T-helper 1 cell treated with Interleukin-12 subunit alpha and Interleukin-12 subunit beta and Interleukin-4 antibody, amounts not matched to agents 30 μg/mL and 1 μg/mL, for 36 hours (primary cell): Measurements from ENCODE around the gene ASXL1.
"Not testable (repeated sequence)": the region's sequence is repeated elsewhere in the genome, so short reads cannot be mapped to it uniquely, and the experiment has no call there.

ENCODE experiments used
- H3K27ac Mint-ChIP-seq: one replicate; pipeline ENCODE4 v1.8.0; 2021; ENCODE audit warnings: mild to moderate bottlenecking, mixed read lengths
- H3K27me3 Mint-ChIP-seq: one replicate; pipeline ENCODE4 v1.8.0; 2021; ENCODE audit warnings: low read depth, mixed read lengths
- H3K36me3 Mint-ChIP-seq: one replicate; pipeline ENCODE4 v1.8.0; 2021; ENCODE audit warnings: low read depth, mixed read lengths
- H3K4me1 Mint-ChIP-seq: one replicate; pipeline ENCODE4 v1.8.0; 2021; ENCODE audit warnings: low read depth, mixed read lengths
- H3K4me3 Mint-ChIP-seq: one replicate; pipeline ENCODE4 v1.8.0; 2021; ENCODE audit warnings: mild to moderate bottlenecking, moderate library complexity, mixed read lengths
- H3K9me3 Mint-ChIP-seq: one replicate; pipeline ENCODE4 v1.8.0; 2021; ENCODE audit warnings: mixed read lengths

Gene ASXL1

GRCh38 chr20:32329817-32330554, 28.1 kb upstream of the ASXL1 start:
- Mint-ChIP-seq H3K4me3 (no peak overlapping the region), H3K27me3 (no peaks in the 10 kb centered on the region), H3K9me3 (no peaks in the 10 kb centered on the region), H3K4me1 (peaks cover 24% of the 10 kb centered on the region), H3K36me3 (peaks cover 37% of the 10 kb centered on the region), H3K27ac (no peak overlapping the region)

DNA sequence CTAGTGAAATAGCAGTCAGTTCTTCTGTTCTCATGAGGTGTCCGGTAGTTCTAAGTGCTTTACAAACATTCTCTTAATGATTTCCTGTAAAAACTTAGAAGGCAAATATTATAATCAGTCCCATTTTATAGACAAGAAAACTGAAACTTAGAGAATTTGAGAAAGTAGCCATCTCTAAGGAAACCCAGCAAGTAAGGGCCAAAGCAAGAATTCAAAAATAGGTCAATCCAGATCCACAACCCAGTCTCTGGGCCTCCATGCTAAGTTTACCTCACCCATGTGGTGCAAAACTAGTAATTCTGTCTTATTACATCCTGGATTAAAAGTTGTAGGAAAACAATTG, 27.6 kb upstream of the ASXL1 start:
- Mint-ChIP-seq H3K4me3 (no peak overlapping the region), H3K27ac (no peak overlapping the region), H3K9me3 (no peaks in the 10 kb centered on the region), H3K4me1 (peaks cover 24% of the 10 kb centered on the region), H3K36me3 (peaks cover 37% of the 10 kb centered on the region), H3K27me3 (no peaks in the 10 kb centered on the region)

DNA sequence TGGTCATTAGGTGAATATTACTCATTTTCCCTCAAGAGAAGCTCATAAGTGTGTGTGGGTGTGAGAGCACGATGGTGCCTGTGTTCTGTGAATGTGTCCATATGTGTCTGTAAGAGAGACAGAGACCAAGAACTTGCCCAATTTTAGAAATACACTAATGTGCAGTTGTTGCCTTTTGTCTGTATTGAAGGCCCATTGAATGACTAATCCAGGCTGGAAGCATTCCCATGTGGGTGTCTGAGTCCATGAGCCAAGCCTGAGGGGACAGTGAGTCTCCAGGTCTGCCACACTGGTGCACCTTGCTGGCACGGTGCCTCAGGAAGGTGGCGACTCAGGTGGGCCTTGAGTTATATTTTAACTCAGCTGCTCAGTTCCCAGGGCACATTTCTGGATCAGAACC, 25.5 kb upstream of the ASXL1 start:
- Mint-ChIP-seq H3K4me1 (peaks cover 27% of the 10 kb centered on the region), H3K36me3 (peaks cover 28% of the 10 kb centered on the region), H3K27me3 (no peaks in the 10 kb centered on the region), H3K4me3 (no peak overlapping the region), H3K27ac (no peak overlapping the region), H3K9me3 (no peaks in the 10 kb centered on the region)

DNA sequence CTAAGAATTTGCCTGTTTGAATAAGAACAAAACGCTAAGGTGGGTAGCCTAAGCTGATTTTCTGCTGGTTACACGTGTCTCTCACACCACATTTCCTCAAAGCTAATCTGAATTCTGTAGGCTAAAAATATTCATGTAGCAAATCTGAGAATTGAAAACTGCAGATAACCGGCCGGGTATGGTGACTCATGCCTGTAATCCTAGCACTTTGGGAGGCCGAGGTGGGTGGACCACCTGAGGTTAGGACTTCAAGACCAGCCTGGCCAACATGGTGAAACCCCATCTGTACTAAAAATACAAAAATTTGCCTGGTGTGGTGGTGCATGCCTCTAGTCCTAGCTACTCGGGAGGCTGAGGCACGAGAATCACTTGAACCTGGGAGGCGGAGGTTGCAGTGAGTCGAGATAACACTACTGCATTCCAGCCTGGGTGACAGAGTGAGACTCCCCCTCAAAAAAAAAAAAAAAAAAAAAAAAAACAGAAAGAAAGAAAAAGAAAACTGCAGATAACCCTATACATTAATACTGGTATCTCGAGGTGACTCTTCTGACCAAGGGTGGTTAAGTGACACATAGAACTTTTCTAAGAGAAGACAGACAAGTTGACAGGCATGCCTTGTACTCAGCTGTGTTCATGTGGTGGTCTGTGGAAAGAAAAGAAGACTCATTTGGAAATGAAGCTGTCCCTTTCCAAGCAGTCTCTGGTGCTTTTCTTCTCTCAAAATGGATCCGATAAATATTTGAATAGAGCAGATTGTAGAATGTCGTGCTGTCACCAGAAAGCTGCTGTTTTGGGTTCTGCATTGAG, 24.7 kb upstream of the ASXL1 start:
- Mint-ChIP-seq H3K27ac (peak overlapping the region; percentile 67), H3K27me3 (no peaks in the 10 kb centered on the region), H3K4me3 (no peak overlapping the region), H3K9me3 (no peaks in the 10 kb centered on the region), H3K4me1 (peaks cover 27% of the 10 kb centered on the region), H3K36me3 (peaks cover 28% of the 10 kb centered on the region)

DNA sequence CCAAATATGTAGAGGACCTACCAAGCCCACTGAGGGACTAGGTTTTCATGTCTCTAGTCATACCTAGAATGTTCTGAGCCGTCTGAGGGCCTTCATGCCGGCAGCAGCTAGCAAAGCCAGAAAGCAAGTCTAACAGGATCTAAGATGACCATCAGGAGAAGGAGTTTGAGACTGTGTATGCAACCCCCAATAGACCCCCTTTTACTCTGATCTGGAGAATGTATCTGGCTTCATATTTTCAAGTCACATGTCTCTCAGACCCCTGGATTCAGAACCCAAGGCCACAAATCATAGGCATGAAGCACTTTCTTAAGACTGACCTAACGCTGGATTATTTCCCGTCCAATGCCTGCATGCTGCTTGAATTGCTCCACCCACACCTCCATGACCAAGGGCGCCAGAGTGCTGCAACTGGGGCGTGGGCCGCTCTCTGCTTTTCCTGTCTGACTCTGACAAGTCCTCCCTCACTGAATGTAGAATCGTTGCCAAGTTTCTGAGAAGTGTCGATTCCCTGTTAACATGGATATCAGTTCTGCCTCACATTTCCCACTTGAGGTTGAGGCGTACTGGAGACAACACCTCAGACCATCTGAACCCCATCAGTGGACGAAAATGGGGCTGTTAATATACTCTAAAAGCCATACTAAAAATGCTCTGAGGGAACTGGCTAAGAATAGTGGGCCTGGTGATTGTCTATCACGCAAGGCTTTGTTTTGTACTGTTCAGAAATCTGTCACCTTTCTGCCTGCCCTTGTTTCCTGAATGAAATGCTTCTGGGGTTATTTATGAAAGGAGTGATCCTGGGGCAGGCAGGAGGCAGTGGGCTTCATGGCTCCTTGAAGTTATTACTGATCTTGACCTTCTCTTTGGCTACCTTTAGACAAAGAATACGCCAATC, 23.9 kb upstream of the ASXL1 start:
- Mint-ChIP-seq H3K36me3 (peaks cover 28% of the 10 kb centered on the region), H3K27me3 (no peaks in the 10 kb centered on the region), H3K27ac (peak overlapping the region; percentile 67), H3K4me1 (peaks cover 27% of the 10 kb centered on the region), H3K4me3 (no peak overlapping the region), H3K9me3 (no peaks in the 10 kb centered on the region)

- Mint-ChIP-seq H3K27me3 (no peaks in the 10 kb centered on the region), H3K36me3 (peaks cover 22% of the 10 kb centered on the region), H3K9me3 (no peaks in the 10 kb centered on the region), H3K4me3 (no peak overlapping the region), H3K27ac (no peak overlapping the region), H3K4me1 (peaks cover 27% of the 10 kb centered on the region)
Observed at GRCh38 chr20:32336918-32337347, 21.2 kb upstream of the ASXL1 start.

DNA sequence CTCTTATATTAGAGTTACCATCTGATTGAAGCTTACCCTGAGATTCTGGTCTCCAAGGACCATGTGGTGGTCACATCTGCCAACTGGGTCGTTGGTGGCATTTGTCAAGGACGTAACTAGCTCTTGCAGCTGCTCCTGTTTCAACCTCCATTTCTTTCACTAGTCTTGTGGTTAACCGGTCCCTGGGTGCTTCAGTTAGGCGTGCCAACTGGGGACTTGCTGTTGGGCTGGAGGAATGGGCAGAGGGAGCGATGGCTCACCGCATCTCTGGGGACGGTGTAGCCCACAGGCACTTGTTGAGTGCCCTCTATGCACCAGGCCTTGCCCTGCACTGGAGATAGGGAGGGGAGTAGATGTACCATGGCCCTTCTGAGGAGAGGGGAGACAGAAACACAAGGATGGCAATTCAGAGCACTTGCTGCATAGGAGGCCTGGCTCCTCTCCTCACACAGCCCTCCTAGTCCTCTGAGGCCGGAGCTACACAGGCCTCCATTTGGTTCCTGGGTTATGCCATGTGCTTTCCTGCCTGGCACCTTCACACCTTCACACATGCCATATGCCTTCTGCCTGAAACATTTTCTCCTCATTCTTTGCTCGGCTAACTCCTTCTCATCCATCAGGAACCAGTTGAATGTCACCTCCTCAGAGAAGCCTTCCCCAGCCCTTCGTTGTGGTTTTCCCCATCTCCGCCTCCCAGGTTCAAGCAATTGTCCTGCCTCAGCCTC, 20.0 kb upstream of the ASXL1 start:
- peaks cover 20% of the 10 kb centered on the region for H3K36me3 Mint-ChIP-seq
- H3K4me1 Mint-ChIP-seq: peaks cover 21% of the 10 kb centered on the region
- no peak overlapping the region for H3K27ac Mint-ChIP-seq
- no peaks in the 10 kb centered on the region for H3K9me3 Mint-ChIP-seq
- no peak overlapping the region for H3K4me3 Mint-ChIP-seq
- no peaks in the 10 kb centered on the region for H3K27me3 Mint-ChIP-seq

DNA sequence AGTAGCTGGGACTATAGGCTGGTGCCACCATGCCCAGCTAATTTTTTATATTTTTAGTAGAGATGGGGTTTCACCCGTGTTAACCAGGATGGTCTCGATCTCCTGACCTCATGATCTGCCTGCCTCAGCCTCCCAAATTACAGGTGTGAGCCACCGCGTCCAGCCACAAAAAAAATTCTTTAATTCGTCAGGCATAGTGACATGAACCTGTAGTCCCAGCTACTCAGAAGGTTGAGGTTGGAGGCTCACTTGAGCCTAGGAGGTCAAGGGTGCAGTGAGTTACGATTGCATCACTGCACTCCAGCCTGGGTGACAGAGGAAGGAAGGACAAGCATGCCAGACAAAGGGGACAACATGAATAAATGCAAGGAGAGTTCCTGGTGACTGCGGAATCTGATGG, 19.5 kb upstream of the ASXL1 start:
- H3K4me3 Mint-ChIP-seq: no peak overlapping the region
- H3K4me1 Mint-ChIP-seq: peaks cover 19% of the 10 kb centered on the region
- no peak overlapping the region for H3K27ac Mint-ChIP-seq
- no peaks in the 10 kb centered on the region for H3K9me3 Mint-ChIP-seq
- peaks cover 19% of the 10 kb centered on the region for H3K36me3 Mint-ChIP-seq
- no peaks in the 10 kb centered on the region for H3K27me3 Mint-ChIP-seq

GRCh38 chr20:32339116-32339515, 19.0 kb upstream of the ASXL1 start:
- Mint-ChIP-seq H3K4me1 (peaks cover 14% of the 10 kb centered on the region), H3K27me3 (no peaks in the 10 kb centered on the region), H3K9me3 (no peaks in the 10 kb centered on the region), H3K27ac (no peak overlapping the region), H3K36me3 (peaks cover 17% of the 10 kb centered on the region), H3K4me3 (no peak overlapping the region)

- not testable (repeated sequence) for H3K27me3 Mint-ChIP-seq, H3K4me1 Mint-ChIP-seq, H3K9me3 Mint-ChIP-seq, H3K4me3 Mint-ChIP-seq, H3K27ac Mint-ChIP-seq
- H3K36me3 Mint-ChIP-seq: peaks cover 11% of the 10 kb centered on the region
Observed at GRCh38 chr20:32341053-32341452, 17.1 kb upstream of the ASXL1 start.

DNA sequence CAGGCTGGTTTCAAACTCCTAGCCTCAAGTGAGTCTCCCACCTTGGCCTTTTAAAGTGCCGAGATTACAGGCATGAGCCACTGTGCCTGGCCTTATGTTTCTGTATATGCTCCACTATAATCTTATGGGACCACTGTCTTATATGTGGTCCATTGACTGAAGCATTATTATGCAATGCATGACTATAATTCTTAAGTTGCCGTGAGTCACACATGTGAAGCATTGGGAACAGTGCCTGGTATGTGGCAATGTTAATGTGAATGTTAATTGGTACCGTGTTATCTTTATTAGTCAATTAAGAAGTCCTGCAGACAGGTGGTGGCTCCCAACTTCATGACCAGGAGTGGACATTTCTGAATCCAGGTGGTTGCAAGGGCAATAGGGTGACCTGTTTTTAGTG, 14.7 kb upstream of the ASXL1 start:
- no peak overlapping the region for H3K27ac Mint-ChIP-seq
- no peak overlapping the region for H3K4me3 Mint-ChIP-seq
- H3K4me1 Mint-ChIP-seq: peaks cover 5% of the 10 kb centered on the region
- peaks cover 10% of the 10 kb centered on the region for H3K36me3 Mint-ChIP-seq
- no peaks in the 10 kb centered on the region for H3K9me3 Mint-ChIP-seq
- H3K27me3 Mint-ChIP-seq: no peaks in the 10 kb centered on the region

DNA sequence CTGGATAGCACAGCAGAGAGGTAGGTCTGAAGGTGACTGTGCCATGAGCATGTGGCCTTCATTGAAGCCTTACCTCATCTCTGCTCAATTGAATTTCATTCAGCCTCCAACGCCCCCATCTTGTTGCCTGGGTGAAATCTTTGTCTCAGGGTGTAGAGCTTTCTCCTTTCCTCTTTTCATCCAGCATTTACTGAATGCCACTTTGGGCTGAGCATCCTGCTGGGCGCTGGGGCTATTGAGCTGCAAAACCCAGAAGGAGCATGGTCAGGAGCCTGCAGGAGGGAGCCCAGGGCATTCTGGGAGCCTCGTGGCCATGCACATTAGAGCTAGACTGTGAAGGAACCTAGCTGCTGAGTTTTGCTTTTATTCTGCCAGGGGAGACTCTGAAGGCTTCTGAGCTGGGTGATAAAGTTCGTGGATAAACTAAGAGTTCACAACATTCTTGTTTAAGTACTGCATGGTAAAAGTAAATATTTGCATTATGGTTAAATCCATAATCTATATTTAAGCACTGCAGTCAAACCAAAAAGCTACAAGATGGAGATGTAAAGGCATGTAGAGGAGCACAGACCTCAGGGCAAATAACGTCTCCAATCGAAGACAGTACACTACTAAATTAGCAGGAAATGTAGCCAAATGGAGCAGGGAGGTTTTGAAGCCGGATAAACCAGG, 13.2 kb upstream of the ASXL1 start:
- peaks cover 13% of the 10 kb centered on the region for H3K36me3 Mint-ChIP-seq
- peaks cover 5% of the 10 kb centered on the region for H3K4me1 Mint-ChIP-seq
- H3K27me3 Mint-ChIP-seq: no peaks in the 10 kb centered on the region
- no peak overlapping the region for H3K27ac Mint-ChIP-seq
- no peaks in the 10 kb centered on the region for H3K9me3 Mint-ChIP-seq
- no peak overlapping the region for H3K4me3 Mint-ChIP-seq

GRCh38 chr20:32348207-32348606, 9.9 kb upstream of the ASXL1 start:
- Mint-ChIP-seq H3K36me3 (peaks cover 15% of the 10 kb centered on the region), H3K27me3 (no peaks in the 10 kb centered on the region), H3K27ac (no peak overlapping the region), H3K9me3 (no peaks in the 10 kb centered on the region), H3K4me1 (peaks cover 6% of the 10 kb centered on the region), H3K4me3 (no peak overlapping the region)

- H3K4me1 Mint-ChIP-seq: peaks cover 19% of the 10 kb centered on the region
- no peaks in the 10 kb centered on the region for H3K9me3 Mint-ChIP-seq
- no peak overlapping the region for H3K4me3 Mint-ChIP-seq
- peaks cover 15% of the 10 kb centered on the region for H3K36me3 Mint-ChIP-seq
- H3K27me3 Mint-ChIP-seq: no peaks in the 10 kb centered on the region
- no peak overlapping the region for H3K27ac Mint-ChIP-seq
Observed at GRCh38 chr20:32350421-32350820, 7.7 kb upstream of the ASXL1 start.
